Measurements from ENCODE around the gene KLHDC9. TPM values are rescaled to one million over a fixed set of nuclear protein-coding genes. Genes with fewer than 3 reads are reported as not detected.

Gene KLHDC9
- total and polyA plus RNA-seq, 2 of the 13 experiments (the other 11 are each of a cell fraction or from before 2014, with no cell fraction given): 2.9 TPM

DNA sequence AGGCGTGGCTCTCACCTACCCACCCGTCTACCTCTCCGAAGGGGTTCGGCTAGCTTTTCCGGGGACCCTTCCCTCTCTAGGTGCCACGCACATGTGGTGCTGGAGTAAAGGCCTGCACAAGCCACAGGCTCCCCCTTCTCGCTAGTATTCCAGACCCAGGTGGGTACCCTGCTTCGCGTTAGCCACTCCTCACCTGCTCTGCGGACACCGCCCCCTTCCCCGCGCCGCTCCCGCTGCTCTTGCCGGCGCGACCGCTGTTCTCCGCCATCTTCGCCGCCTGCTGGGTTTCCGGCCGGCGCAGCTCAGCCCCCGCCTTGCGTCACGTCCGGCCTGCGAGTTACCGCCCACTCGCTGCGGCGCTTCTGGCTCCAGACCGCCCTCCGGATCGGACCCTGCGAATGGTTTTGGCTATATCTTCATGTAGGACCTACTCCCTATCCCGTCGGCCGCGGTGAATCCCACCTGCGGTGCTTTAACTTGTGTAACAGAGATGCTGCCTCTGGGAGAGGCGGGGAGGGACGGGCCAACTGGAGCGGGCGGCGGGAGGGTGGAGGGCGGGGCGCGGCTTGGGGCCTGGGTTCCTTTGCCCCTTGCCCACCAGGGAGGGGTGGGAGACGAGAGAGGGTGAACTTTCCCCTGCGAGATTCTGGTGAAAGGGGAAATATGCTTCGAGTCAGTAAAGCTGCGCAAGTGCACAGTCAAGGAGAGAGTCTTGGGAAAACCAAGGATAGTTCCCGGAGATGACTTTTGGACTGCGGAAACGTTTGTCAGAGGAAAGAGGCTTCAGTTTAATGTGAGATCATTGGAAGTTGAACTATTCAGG lies 19.8 kb downstream of the KLHDC9 start, which contains the start of the genes NIT1 and PFDN2 (continued):
- TF ChIP-seq ZNF292 (CRISPR knock-in tag; IDR thresholded peaks at IDR 0.05; ENCODE audit: borderline replicate concordance, low read depth) (0 out of 2 replicates have a peak, but pooled peaks have one; percentile 37), ZNF747 (CRISPR knock-in tag; IDR thresholded peaks at IDR 0.05; ENCODE audit: borderline replicate concordance) (no peak), KDM6A (CRISPR knock-in tag; IDR thresholded peaks at IDR 0.05; ENCODE audit: low read depth) (0 out of 2 replicates have a peak, but pooled peaks have one; percentile 35), SALL1 (CRISPR knock-in tag; IDR thresholded peaks at IDR 0.05) (peak; percentile 84), ESRRA (CRISPR knock-in tag; IDR thresholded peaks at IDR 0.05; ENCODE audit: low read depth) (no peak), ASH2L (IDR thresholded peaks at IDR 0.05; ENCODE audit: insufficient read length, low read depth, low read length) (peak; percentile 87), SP5 (CRISPR knock-in tag; IDR thresholded peaks at IDR 0.05; ENCODE audit: borderline replicate concordance, low read depth) (0 out of 2 replicates have a peak, but pooled peaks have one; percentile 36), ZC3H13 (CRISPR knock-in tag; IDR thresholded peaks at IDR 0.05) (peak; percentile 43; the same call in 1 of the 2 replicates), TBX2 (CRISPR knock-in tag; IDR thresholded peaks at IDR 0.05; ENCODE audit: borderline replicate concordance) (peak; percentile 66; the same call in 1 of the 2 replicates), ZNF543 (CRISPR knock-in tag; IDR thresholded peaks at IDR 0.05) (0 out of 2 replicates have a peak, but pooled peaks have one; percentile 35), ZFP41 (CRISPR knock-in tag; IDR thresholded peaks at IDR 0.05; ENCODE audit: borderline replicate concordance) (peak; percentile 86; the same call in 1 of the 2 replicates), ZNF674 (CRISPR knock-in tag; IDR thresholded peaks at IDR 0.05; ENCODE audit: low read depth) (no peak)
- TF ChIP-seq, protein P1, sequence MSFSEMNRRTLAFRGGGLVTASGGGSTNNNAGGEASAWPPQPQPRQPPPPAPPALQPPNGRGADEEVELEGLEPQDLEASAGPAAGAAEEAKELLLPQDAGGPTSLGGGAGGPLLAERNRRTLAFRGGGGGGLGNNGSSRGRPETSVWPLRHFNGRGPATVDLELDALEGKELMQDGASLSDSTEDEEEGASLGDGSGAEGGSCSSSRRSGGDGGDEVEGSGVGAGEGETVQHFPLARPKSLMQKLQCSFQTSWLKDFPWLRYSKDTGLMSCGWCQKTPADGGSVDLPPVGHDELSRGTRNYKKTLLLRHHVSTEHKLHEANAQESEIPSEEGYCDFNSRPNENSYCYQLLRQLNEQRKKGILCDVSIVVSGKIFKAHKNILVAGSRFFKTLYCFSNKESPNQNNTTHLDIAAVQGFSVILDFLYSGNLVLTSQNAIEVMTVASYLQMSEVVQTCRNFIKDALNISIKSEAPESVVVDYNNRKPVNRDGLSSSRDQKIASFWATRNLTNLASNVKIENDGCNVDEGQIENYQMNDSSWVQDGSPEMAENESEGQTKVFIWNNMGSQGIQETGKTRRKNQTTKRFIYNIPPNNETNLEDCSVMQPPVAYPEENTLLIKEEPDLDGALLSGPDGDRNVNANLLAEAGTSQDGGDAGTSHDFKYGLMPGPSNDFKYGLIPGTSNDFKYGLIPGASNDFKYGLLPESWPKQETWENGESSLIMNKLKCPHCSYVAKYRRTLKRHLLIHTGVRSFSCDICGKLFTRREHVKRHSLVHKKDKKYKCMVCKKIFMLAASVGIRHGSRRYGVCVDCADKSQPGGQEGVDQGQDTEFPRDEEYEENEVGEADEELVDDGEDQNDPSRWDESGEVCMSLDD (CRISPR knock-in tag; IDR thresholded peaks at IDR 0.05; ENCODE audit: borderline replicate concordance): peak; percentile 56; the same call in 1 of the 2 replicates
- TF ChIP-seq, protein P2, sequence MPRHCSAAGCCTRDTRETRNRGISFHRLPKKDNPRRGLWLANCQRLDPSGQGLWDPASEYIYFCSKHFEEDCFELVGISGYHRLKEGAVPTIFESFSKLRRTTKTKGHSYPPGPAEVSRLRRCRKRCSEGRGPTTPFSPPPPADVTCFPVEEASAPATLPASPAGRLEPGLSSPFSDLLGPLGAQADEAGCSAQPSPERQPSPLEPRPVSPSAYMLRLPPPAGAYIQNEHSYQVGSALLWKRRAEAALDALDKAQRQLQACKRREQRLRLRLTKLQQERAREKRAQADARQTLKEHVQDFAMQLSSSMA (CRISPR knock-in tag; IDR thresholded peaks at IDR 0.05): peak; percentile 63; the same call in 1 of the 2 replicates
- TF ChIP-seq, protein P3, sequence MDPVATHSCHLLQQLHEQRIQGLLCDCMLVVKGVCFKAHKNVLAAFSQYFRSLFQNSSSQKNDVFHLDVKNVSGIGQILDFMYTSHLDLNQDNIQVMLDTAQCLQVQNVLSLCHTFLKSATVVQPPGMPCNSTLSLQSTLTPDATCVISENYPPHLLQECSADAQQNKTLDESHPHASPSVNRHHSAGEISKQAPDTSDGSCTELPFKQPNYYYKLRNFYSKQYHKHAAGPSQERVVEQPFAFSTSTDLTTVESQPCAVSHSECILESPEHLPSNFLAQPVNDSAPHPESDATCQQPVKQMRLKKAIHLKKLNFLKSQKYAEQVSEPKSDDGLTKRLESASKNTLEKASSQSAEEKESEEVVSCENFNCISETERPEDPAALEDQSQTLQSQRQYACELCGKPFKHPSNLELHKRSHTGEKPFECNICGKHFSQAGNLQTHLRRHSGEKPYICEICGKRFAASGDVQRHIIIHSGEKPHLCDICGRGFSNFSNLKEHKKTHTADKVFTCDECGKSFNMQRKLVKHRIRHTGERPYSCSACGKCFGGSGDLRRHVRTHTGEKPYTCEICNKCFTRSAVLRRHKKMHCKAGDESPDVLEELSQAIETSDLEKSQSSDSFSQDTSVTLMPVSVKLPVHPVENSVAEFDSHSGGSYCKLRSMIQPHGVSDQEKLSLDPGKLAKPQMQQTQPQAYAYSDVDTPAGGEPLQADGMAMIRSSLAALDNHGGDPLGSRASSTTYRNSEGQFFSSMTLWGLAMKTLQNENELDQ (CRISPR knock-in tag; IDR thresholded peaks at IDR 0.05; ENCODE audit: borderline replicate concordance): no peak
- TF ChIP-seq, protein P4, sequence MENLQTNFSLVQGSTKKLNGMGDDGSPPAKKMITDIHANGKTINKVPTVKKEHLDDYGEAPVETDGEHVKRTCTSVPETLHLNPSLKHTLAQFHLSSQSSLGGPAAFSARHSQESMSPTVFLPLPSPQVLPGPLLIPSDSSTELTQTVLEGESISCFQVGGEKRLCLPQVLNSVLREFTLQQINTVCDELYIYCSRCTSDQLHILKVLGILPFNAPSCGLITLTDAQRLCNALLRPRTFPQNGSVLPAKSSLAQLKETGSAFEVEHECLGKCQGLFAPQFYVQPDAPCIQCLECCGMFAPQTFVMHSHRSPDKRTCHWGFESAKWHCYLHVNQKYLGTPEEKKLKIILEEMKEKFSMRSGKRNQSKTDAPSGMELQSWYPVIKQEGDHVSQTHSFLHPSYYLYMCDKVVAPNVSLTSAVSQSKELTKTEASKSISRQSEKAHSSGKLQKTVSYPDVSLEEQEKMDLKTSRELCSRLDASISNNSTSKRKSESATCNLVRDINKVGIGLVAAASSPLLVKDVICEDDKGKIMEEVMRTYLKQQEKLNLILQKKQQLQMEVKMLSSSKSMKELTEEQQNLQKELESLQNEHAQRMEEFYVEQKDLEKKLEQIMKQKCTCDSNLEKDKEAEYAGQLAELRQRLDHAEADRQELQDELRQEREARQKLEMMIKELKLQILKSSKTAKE (CRISPR knock-in tag; IDR thresholded peaks at IDR 0.05; ENCODE audit: borderline replicate concordance): peak; percentile 23; the same call in 1 of the 2 replicates
- TF ChIP-seq, protein P5, sequence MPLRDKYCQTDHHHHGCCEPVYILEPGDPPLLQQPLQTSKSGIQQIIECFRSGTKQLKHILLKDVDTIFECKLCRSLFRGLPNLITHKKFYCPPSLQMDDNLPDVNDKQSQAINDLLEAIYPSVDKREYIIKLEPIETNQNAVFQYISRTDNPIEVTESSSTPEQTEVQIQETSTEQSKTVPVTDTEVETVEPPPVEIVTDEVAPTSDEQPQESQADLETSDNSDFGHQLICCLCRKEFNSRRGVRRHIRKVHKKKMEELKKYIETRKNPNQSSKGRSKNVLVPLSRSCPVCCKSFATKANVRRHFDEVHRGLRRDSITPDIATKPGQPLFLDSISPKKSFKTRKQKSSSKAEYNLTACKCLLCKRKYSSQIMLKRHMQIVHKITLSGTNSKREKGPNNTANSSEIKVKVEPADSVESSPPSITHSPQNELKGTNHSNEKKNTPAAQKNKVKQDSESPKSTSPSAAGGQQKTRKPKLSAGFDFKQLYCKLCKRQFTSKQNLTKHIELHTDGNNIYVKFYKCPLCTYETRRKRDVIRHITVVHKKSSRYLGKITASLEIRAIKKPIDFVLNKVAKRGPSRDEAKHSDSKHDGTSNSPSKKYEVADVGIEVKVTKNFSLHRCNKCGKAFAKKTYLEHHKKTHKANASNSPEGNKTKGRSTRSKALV (CRISPR knock-in tag; IDR thresholded peaks at IDR 0.05): peak; percentile 62; the same call in 1 of the 2 replicates

All from HepG2 (cell line).